ELF-1 (cell line): ENCODE measurements around the gene AHNAK2.
"Not testable (repeated sequence)": the region's sequence is repeated elsewhere in the genome, so short reads cannot be mapped to it uniquely, and the experiment has no call there.

Experiments
- DNase-seq: peaks from one replicate; pipeline ENCODE4 v3.0.0-alpha.2; 2016; ENCODE audit warnings: low read depth, low spot score

AHNAK2 gene

DNA sequence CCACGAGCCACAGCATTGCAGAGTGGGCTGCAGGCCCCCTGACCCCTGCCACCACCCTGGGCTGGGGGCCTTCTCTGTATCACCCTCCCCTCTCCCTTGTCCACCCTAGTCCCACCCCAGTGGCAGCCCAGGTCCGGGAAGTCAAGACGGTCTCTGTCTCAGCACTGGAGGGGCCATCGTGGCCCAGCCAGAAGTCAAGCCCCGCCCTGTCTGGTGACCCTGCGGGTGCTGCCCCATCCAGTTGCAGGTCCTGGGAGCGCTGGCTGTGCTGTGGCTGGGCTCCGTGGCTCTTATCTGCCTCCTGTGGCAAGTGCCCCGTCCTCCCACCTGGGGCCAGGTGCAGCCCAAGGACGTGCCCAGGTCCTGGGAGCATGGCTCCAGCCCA lies 50.8 kb downstream of the AHNAK2 start:
- no peak for DNase-seq

DNA sequence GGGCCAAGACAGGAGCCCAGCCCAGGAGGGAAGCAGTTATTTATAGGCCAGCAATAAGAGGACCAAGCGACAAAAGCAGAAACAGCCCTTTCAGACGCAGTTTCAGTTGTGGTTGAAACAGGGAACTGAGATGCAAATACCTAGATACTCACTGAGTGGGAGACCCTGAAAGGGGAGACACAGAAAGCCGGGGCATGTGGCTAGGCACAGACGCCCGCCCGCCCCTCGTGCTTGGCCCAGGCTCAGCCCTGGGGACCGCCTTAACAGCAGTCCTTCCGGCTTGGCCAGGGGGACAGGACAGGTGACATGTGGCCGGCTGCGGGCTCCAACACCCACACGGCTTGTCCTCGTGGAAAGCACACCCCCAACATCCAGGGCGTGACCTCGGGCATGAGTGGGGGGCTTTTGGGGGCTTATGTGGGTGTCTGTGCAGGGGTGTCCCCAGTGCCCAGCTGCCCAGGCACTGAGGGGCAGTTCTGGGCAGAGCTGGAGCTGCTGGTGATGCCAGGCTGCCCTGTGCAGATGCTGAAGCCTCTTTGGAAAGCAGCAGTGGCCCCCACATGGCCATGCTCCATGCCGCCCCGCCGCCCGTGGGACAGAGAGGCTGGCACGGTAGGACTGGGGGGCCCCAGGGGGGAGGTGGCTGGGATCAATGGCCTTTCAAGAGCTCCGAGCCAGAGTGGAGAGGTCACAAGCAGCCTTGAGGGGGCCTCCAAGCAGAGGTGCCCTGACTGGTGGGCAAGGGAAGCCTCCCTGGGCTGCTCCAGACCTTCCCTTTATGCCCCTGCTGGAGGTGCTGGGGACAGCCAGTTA lies 51.3 kb downstream of the AHNAK2 start:
- no peak for DNase-seq

DNA sequence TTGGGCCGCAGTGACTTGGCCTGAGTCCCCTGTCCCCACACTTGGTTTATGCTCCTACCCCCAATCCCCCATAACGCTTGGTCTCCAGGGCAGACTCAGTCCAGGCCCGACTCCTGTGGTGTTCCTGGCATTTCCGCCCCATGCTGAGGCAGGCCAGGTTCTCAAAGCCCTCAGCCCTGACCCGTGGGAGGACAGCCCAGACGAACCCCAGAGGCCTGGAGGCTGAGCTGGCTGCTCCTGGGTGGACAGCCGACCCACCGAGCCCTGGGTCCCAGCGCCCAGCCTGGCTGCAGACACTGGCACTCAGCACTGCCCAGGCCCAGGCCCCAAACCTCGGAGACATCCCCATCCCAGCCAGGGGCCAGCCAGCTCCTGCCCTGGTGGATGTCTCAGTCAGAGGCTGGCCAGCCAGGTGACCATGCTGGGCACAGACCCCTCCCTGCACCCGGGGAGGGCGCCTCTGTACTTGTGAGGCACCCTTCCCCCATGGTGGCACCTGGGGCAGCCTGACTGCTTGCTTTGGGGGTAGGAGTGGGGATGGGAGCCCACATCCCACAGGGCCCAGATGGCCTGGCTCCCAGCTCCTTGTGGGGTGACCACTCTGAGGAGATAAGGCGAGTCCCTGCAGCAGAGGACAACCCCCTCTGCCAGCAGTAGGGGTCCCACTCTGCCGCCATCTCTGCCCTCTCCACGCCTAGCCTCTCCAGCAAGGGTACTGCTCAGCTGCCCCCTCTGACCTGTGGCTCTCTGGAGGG lies 52.1 kb downstream of the AHNAK2 start:
- no peak for DNase-seq

DNA sequence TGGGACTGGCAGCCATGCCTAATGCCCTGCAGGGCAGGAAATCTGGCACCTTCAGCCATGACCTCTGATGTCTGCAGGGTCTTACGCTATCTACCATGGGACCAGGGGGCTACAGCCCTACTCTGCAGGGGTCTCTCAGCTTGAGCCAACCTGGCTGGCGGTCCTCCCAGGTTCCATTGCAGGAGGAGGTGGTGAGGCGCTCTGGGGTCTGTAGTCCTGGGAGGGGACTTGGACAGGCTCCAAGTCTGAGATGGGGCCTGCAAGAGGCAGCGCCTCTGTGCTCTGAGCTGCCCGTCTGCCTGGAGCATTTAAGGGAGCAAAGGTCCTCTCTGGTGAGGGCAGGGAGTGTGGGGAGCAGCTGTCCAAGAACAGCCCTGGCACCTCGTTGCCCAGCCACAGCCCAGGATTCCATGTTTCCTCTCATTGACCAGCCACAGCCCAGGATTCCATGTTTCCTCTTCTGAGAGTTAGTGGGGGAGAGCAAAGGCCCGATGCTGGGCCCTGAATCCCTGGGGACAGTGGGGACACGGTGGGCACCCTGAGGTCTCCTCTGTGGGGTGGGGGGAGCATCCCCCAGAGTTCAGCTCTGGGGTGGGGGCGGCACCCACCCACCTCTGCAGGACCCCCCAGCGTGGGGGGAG lies 52.8 kb downstream of the AHNAK2 start:
- no peak for DNase-seq

DNA sequence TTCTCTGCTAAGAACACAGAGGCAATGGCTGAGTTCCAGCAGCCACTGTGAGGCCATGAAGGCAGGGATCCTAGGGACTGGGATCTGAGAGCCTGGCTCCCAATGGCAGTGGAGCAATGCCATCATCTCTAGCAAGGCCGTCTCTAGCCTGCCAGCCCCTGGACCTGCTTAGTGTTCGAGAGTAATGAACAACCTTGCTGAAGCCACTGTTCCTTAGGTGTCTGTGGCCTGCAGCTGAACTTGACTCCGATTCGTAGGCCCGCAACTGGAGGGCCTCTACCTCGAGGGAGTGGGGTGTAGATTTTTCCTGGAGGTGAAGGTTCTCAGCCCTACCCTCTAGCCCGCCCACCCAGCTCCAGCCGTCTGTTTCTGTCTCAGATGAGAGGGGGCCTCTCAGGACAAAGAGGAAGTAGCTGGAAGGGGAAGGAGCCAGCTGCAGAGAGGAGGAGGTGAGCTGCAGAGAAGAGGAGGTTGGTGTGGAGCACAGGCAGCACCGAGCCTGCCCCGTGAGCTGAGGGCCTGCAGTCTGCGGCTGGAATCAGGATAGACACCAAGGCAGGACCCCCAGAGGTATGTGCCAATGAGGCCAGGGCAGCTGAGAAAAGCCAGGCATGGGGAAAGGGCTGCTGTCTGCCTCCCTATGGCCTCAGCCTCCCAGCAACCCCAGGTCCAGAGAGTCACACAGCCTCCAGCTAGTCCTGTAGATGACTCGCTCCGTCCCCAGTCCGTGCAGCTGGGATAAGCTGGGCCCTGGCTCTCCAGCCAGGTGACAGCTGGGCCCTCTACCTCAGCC lies 53.6 kb downstream of the AHNAK2 start, which contains the start of gene PLD4:
PLD4 (plus strand) TSS at position 459 of the 793 bp plus-strand sequence. CDS start 2,262 bp downstream, outside the sequence.
- DNase-seq, result no peak

DNA sequence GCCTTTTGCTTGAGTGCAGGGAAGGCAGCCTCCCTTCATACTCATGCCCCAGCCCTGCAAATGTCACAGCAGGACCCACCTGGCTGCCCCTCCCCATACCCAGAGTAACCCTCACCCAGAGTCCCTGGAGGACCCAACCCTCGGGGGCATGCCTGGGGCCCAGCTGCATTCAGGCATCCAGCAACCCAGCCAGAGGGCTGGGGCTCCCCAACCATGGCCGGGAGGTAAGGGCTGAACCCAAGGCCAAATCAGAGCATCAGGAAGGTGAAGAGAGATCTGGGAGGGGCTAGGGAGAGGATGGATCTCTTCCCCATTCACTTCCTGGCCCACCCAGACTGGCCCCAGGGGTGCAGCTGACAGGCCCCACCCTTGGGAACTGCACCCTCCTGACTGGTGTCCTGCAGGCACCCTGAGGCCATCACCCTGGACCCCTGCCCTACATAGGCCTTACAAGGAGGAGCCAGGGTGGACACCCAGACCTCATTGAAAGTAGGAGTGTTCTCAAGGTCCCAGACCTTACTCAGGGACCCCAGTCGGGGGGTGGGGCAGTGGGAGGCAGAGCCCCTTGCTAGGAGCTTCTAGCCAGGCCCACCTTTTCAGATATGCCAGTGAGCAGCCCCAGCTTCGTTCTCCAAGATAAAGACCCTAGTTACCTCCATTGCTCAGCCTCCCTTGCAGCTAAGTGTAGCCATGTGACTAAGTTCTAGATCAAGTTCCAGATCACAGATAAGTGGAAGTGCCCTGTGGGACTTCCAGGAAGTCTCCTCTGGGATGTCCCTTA lies 54.3 kb downstream of the AHNAK2 start:
- no peak for DNase-seq

DNA sequence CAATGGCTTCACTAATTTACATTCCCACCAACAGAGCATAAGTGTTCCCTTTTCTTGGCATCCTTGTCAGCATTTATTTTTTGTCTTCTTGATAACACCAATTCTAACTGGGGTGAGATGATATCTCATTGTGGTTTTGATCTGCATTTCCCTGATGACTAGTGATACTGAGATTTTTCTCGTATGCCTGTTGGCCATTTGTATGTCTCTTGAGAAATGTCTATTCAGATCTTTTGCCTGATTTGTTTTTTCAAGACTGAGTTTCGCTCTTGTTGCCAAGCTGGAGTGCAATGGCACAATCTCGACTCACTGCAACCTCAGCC lies 58.2 kb downstream of the AHNAK2 start:
- DNase-seq, result no peak

DNA sequence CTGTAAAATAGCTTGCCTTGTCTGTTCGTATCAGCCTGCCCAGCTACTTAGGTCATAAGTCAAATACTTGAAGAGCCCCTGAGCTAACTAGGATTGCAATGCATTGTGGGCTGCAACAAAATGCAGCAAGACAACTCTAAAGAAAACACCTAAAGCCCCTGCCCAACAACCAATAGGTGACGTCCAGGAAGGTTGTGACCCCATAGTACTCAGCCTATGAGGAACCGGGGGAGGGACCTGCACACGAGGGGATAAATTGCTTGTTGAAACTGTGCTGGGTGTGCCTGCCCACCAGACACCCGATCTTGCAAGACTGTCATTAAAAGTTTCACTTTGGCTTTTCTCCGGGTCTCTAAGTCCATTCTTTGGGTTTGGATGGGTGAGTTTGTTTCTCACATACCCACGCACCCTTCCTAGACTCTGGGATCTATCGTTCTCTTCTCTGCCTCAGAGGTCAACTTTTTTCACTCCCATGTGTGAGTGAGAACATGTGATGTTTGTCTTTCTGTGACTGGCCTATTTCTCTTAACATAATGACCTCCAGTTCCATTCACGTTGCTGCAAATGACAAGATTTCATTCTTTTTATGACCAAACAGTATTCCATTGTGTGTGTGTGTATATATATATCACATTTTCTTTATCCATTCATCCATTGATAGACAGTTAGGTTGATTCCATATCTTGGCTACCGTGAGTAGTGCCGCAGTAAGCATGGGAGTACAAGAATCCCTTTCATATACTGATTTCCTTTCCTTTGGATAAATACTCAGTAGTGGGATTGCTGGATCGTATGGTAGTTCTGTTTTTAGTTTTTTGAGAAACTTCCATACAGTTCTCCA lies 58.8 kb downstream of the AHNAK2 start:
- not testable (repeated sequence) for DNase-seq

DNA sequence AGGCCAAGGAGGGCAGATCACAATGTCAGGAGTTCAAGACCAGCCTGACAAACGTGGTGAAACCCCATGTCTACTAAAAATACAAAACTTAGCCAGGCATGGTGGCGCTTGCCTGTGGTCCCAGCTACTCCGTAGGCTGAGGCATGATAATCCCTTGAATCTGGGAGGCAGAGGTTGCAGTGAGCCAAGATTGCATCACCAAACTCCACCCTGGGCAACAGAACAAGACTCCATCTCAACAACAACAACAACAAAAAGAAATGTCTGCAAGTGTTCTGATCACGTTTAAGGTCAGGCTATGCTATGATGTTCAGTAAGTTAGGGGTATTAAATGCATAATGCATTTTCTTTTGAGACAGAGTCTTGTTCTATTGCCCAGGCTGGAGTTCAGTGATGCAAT lies 60.2 kb downstream of the AHNAK2 start:
- DNase-seq, result no peak

DNA sequence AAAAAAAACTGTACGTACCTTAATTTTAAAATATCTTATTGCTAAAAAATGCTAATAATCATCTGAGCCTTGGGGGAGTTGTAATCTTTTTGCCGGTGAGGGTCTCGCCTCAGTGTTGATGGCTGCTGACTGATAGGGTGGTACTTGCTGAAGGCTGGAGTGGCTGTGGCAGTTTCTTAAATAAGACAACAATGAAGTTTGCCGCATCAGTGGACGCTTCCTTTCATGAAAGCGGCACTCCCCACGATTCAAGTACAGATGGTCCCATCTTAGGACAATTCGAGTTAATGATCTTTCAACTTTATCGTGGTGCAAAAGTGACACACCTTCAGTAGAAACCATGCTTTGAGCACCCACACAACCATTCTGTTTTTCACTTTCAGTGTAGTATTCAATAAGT lies 61.1 kb downstream of the AHNAK2 start:
- no peak for DNase-seq

DNA sequence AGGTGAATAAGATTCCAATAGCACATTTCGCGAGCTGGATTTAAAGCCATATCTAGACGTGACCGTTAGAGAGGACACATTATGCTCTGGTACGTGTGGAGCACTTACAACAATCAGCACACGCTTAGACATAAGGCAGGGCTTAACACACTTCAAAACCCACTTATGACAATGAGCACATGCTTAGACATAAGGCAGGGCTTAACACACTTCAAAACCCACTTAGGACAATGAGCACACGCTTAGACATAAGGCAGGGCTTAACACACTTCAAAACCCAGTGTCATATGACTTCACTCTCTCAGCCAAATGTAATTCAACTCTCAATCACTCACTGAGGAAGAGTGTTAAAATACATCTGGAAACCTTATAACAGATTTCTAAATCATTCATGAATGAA lies 64.7 kb downstream of the AHNAK2 start:
- no peak for DNase-seq

DNA sequence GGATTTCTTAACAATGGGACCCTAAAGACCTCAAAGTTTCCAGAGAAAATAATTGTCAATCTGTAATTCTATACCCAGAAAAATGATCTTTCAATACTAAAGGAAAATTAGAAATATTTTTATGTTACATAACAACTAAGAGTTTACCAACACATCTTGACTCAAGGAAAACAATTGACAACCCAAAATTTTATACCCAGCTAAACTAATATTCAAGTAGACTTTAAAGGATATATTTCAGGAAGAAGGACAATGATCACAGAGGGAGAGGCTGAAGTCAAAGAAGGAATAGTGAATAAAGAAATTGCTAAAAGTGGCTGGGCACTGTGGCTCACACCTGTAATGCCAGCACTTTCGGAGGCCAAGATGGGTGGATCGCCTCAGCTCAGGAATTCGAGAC lies 66.1 kb downstream of the AHNAK2 start:
- DNase-seq, result no peak

DNA sequence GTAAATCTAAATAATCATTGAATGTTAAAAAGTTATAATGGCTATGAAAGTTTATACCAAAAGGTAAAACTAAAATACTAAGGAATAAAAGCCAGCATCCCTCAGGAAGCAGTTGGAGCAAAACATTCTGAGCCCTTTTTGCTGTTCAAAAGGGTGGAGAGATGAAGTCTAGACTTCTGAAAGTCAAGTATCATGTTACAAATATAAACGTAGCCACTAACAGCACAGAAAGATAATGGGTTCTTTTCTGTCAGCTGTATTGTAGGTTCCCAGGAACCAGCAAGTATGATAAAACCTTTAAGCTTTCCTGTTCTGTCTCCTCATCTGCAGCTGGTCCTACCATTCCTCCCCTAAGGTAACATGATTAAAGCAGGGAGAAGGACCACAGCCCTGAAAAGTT lies 69.9 kb downstream of the AHNAK2 start:
- no peak for DNase-seq

DNA sequence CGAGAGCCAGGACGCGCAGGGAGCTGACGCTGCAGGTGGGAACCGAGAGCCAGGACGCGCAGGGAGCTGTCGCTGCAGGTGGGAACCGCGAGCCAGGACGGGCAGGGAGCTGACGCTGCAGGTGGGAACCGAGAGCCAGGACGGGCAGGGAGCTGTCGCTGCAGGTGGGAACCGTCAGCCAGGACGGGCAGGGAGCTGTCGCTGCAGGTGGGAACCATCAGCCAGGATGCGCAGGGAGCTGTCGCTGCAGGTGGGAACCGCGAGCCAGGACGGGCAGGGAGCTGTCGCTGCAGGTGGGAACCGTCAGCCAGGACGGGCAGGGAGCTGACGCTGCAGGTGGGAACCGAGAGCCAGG lies 72.6 kb downstream of the AHNAK2 start:
- DNase-seq, result not testable (repeated sequence)

DNA sequence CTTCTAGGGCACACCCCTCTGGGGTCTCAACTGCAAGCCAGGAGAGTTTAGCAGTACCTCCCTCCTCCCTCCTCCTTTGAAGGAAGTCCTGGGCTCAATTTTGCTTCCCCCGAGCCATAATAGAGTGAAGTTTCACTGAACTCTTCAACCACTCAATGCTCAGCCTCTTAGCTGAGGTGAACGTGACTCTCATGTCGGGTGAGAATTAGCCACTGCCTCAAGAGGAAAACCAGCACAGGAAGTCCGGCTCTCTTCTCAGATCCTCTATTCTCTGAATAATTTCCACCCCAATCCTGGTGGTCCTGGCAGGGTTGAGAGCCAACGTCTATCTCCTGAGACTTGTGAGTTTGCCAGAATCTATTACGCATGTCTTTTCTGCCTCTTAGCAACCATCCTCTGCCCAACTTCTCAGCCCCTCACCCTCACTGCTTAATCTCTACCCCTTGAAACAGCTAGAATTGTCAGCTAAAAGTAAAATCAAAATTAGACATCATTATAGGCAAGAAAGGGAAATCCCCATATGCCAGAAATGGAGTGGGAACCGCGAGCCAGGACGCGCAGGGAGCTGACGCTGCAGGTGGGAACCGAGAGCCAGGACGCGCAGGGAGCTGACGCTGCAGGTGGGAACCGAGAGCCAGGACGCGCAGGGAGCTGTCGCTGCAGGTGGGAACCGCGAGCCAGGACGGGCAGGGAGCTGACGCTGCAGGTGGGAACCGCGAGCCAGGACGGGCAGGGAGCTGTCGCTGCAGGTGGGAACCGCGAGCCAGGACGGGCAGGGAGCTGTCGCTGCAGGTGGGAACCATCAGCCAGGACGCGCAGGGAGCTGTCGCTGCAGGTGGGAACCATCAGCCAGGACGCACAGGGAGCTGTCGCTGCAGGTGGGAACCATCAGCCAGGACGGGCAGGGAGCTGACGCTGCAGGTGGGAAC lies 73.3 kb downstream of the AHNAK2 start:
- DNase-seq, result not testable (repeated sequence)

DNA sequence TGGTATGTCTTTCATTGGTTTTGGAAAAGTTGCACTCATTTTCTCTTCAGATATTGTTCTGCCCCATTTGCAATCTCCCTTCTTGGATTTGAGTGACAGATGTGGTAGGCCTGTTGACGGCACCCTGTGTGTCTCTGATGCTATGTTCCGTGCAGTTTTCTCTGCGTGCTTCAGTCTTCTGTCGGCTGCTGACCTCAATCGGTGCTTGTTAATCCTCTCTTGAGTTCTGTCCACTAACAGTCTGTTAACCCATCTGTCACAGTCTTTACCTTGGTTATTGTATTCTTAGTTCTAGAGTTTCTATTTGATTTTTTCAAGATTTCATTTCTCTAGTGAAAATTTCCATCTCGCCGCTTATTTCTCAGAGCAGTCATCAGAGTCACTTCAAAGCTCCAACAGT lies 74.2 kb downstream of the AHNAK2 start:
- no peak for DNase-seq

DNA sequence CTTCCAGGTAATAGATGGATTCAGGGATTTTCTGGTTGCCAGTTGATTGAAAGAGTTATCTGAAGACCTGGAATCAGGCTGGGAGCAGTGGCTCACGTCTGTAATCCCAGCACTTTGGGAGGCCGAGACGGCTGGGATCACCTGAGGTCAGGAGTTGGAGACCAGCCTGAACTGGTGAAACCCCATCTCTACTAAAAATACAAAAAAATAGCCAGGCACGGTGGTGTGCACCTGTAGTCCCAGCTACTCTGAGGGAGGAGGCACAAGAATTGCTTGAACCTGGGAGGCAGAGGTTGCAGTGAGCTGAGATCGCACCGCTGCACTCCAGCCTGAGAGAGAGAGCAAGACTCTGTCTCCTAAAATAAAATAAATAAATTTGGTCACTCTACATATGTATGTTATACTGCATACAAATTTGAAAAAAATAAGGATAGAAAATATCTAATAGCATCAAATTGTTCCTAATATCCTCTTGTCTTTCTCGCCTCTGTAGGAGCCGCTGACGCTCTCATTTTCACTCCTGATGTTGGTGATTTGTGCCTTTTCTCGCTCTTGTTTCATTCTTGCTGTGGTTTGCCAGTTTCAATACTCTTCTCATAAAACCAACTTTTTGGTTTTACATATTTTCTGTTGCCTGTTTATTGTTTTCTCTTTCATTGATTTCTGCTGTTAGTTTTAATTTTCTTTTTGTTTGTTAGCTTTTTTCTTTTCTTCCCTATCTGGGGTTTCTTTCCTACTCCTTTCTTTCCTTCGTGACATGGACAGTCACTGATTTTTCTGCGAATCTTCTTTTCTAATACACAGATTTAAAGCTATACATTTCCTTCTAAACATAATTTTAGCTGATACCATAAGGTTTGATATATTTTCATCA lies 77.3 kb downstream of the AHNAK2 start:
- no peak for DNase-seq

DNA sequence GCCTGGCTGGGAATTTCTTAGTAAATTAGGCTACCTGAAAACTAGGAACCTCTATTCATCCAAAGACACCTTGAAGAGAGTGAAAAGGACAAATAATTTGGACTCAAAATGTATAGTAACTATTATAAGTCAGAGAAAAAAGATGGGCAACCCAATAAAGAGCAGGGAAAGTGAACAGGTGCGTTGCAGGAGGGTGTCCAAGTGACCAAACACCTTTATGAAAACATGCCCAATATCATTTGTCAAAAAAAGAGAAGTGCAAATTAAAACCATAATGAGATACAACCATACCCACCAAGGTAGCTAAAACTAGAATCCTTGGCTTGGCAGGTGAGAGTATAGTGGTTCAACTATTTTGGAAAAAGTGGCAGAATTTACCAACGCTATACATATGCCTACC lies 78.4 kb downstream of the AHNAK2 start:
- DNase-seq, result no peak
